Effector memory CD8-positive, alpha-beta T cell (primary cell): ENCODE results near the gene PRDM10.
"Not testable (repeated sequence)": the region's sequence is repeated elsewhere in the genome, so short reads cannot be mapped to it uniquely, and the experiment has no call there.

Source experiments
- ATAC-seq: fragments of 150-1000 bp; cut with Tn5 transposase; replicated peaks from 2 replicates; pipeline ENCODE4 v1.10.0; 2021; ENCODE audit warnings: mild to moderate bottlenecking, moderate library complexity
- DNase-seq, 3 experiments: peaks; one replicate each; pipeline ENCODE4 v3.0.0; 2021
- H3K27ac Mint-ChIP-seq, 2 donors: one replicate each; pipeline ENCODE4 v1.8.0; 2022; ENCODE audit warnings: mild to moderate bottlenecking in 2 of 2, mixed read lengths in 2 of 2, moderate library complexity in 2 of 2
- H3K27me3 Mint-ChIP-seq, 2 donors: one replicate each; pipeline ENCODE4 v1.8.0; 2022; ENCODE audit warnings: mixed read lengths in 2 of 2
- H3K36me3 Mint-ChIP-seq: one replicate; pipeline ENCODE4 v1.8.0; 2022; ENCODE audit warnings: mild to moderate bottlenecking, moderate library complexity, mixed read lengths; ENCODE audit not compliant: insufficient read depth
- H3K4me1 Mint-ChIP-seq, 2 donors: one replicate each; pipeline ENCODE4 v1.8.0; 2022; ENCODE audit warnings: low read depth in 2 of 2, mixed read lengths in 2 of 2
- H3K4me3 Mint-ChIP-seq, 2 donors: one replicate each; pipeline ENCODE4 v1.8.0; 2022; ENCODE audit warnings: mild to moderate bottlenecking in 2 of 2, mixed read lengths in 2 of 2, moderate library complexity in 2 of 2
- H3K9me3 Mint-ChIP-seq, 2 donors: one replicate each; pipeline ENCODE4 v1.8.0; 2022; ENCODE audit warnings: mixed read lengths in 2 of 2

Gene PRDM10

GRCh38 chr11:129980086-129980485 lies 22.5 kb downstream of the PRDM10 start:
- ATAC-seq (no peak), DNase-seq (no peak)
- no peak overlapping the region for H3K4me3 Mint-ChIP-seq
- H3K9me3 Mint-ChIP-seq = no peaks in the 10 kb centered on the region
- H3K27ac Mint-ChIP-seq = peak overlapping the region; percentile 14 to 21
- peaks cover 13 to 16% of the 10 kb centered on the region in 2 donors for H3K4me1 Mint-ChIP-seq
- H3K36me3 Mint-ChIP-seq = peaks cover 4% of the 10 kb centered on the region
- H3K27me3 Mint-ChIP-seq = no peaks in the 10 kb centered on the region

DNA sequence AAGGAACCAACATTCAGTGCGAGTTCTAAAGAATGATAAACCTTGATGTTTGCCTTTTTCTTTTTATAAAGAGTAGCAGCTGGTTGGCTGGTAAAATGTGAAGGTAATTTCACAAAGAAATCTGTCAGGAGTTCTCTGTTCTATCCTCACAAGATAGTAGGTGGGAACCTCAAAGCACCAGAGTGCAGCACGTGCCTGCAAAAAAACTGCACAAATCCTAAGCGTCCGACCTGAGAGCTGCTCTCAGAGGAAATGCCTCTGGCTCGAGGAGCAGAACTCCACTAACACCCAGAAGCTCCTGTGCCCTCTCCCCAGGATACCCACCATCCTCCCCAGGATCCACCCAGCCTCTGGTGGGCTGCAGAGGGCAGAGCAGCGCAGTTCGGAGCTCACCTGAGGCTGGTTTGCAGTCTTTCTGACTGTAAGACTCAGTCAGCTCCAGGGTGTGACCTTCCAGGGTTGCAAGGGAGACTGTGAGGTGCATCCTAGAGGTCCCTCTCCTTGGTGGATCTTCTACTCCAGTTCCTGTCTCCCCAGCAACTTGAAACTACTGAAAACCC lies 23.5 kb downstream of the PRDM10 start:
- no peaks in the 10 kb centered on the region for H3K27me3 Mint-ChIP-seq
- H3K27ac Mint-ChIP-seq = peak overlapping the region in 1 of 2 donors; percentile 11
- peaks cover 8 to 13% of the 10 kb centered on the region in 2 donors for H3K4me1 Mint-ChIP-seq
- peaks cover 4% of the 10 kb centered on the region for H3K36me3 Mint-ChIP-seq
- H3K9me3 Mint-ChIP-seq = no peaks in the 10 kb centered on the region
- no peak for DNase-seq
- no peak for ATAC-seq
- no peak overlapping the region for H3K4me3 Mint-ChIP-seq

GRCh38 chr11:129978447-129978846 lies 24.2 kb downstream of the PRDM10 start:
- H3K36me3 Mint-ChIP-seq = peaks cover 4% of the 10 kb centered on the region
- H3K9me3 Mint-ChIP-seq = no peaks in the 10 kb centered on the region
- H3K27me3 Mint-ChIP-seq = no peaks in the 10 kb centered on the region
- DNase-seq (no peak), ATAC-seq (no peak)
- peak overlapping the region in 1 of 2 donors; percentile 11 for H3K27ac Mint-ChIP-seq
- peaks cover 5 to 14% of the 10 kb centered on the region in 2 donors for H3K4me1 Mint-ChIP-seq
- H3K4me3 Mint-ChIP-seq = no peak overlapping the region

DNA sequence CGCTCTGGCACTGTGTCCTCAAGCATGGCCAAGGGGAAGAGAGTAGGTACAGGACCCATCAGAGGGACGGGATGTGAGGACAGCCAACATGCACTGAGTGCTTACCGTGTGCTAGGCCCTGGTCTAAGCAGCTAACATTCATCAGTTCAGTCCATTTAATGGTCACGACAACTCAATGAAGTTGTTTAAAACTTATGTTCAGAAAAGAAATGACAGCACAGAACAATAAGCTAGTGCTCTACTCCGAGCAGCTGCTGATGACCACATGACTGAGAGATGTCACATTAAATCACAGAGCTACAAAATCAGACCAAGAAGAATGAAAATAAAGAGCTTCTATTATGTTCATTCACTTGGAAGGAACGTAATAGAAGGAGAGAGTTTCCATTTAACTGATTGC lies 26.3 kb downstream of the PRDM10 start:
- ATAC-seq (no peak), DNase-seq (no peak)
- Mint-ChIP-seq H3K4me3 (no peak overlapping the region), H3K9me3 (no peaks in the 10 kb centered on the region), H3K27me3 (no peaks in the 10 kb centered on the region), H3K4me1 (peaks cover 5 to 14% of the 10 kb centered on the region in 2 donors), H3K36me3 (peaks cover 4% of the 10 kb centered on the region), H3K27ac (no peak overlapping the region)

GRCh38 chr11:129975543-129975942 lies 27.1 kb downstream of the PRDM10 start:
- peaks cover 4% of the 10 kb centered on the region for H3K36me3 Mint-ChIP-seq
- H3K4me1 Mint-ChIP-seq = peaks cover 5 to 13% of the 10 kb centered on the region in 2 donors
- ATAC-seq = no peak
- no peak overlapping the region for H3K27ac Mint-ChIP-seq
- no peaks in the 10 kb centered on the region for H3K27me3 Mint-ChIP-seq
- DNase-seq = no peak
- H3K9me3 Mint-ChIP-seq = no peaks in the 10 kb centered on the region
- H3K4me3 Mint-ChIP-seq = no peak overlapping the region

DNA sequence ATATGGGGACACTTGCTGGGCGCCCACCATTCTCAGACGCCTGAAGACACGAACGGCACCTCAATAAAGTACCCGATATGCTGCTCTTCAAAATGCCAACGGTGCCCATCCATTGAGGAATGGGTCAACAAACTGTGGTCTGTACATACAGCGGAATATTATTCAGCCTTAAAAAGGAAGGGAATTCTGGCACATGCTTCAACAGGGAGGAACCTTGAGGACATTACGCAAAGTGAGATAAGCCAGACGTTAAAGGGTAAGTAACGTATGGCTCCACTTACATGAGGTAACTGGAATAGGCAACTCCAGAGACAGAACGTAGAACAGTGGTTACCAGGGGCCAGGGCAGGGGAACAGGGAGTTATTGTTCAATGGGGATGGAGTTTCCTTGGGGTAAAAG lies 28.0 kb downstream of the PRDM10 start:
- H3K36me3 Mint-ChIP-seq = peaks cover 7% of the 10 kb centered on the region
- H3K27me3 Mint-ChIP-seq = no peaks in the 10 kb centered on the region
- peaks cover 5 to 11% of the 10 kb centered on the region in 2 donors for H3K4me1 Mint-ChIP-seq
- DNase-seq = no peak
- no peak for ATAC-seq
- H3K4me3 Mint-ChIP-seq = no peak overlapping the region
- no peaks in the 10 kb centered on the region for H3K9me3 Mint-ChIP-seq
- H3K27ac Mint-ChIP-seq = peak overlapping the region in 1 of 2 donors; percentile 5

- ATAC-seq (no peak), DNase-seq (no peak)
- Mint-ChIP-seq H3K36me3 (peaks cover 7% of the 10 kb centered on the region), H3K27me3 (no peaks in the 10 kb centered on the region), H3K9me3 (no peaks in the 10 kb centered on the region), H3K27ac (peak overlapping the region in 1 of 2 donors; percentile 5), H3K4me1 (peaks cover 5 to 10% of the 10 kb centered on the region in 2 donors), H3K4me3 (no peak overlapping the region)
Measured at GRCh38 chr11:129974237-129974636, 28.4 kb downstream of the PRDM10 start.

GRCh38 chr11:129973809-129974208 lies 28.8 kb downstream of the PRDM10 start:
- H3K4me1 Mint-ChIP-seq = peaks cover 5 to 10% of the 10 kb centered on the region in 2 donors
- H3K27me3 Mint-ChIP-seq = no peaks in the 10 kb centered on the region
- peaks cover 7% of the 10 kb centered on the region for H3K36me3 Mint-ChIP-seq
- DNase-seq (no peak), ATAC-seq (no peak)
- H3K9me3 Mint-ChIP-seq = no peaks in the 10 kb centered on the region
- H3K27ac Mint-ChIP-seq = no peak overlapping the region
- no peak overlapping the region for H3K4me3 Mint-ChIP-seq

DNA sequence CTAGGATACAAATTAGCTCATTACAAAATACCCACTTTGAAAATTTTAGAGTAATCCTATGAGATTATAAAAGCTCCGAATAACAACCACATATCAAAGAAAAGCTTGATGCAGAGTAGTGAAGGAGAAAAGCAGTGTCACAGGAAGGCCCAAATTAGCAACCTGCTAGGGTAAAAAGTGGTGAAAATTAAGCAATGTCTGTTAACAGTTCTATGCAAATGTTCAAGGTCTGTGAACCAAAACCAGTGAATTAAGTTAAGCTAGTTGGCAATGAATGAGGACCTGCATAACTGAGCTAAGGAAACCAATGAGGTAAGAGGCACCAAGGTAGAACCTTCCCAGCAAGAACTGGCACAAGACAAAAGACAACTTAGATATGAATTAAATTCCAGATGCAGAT lies 29.6 kb downstream of the PRDM10 start:
- Mint-ChIP-seq H3K27ac (no peak overlapping the region), H3K9me3 (no peaks in the 10 kb centered on the region), H3K4me3 (no peak overlapping the region), H3K36me3 (peaks cover 7% of the 10 kb centered on the region), H3K4me1 (peaks cover 5 to 10% of the 10 kb centered on the region in 2 donors), H3K27me3 (no peaks in the 10 kb centered on the region)
- no peak for DNase-seq
- ATAC-seq = no peak

GRCh38 chr11:129972611-129973010 lies 30.0 kb downstream of the PRDM10 start:
- no peak overlapping the region for H3K4me3 Mint-ChIP-seq
- DNase-seq = no peak
- no peaks in the 10 kb centered on the region for H3K9me3 Mint-ChIP-seq
- peaks cover 7% of the 10 kb centered on the region for H3K36me3 Mint-ChIP-seq
- H3K4me1 Mint-ChIP-seq = peaks cover 4 to 10% of the 10 kb centered on the region in 2 donors
- H3K27ac Mint-ChIP-seq = no peak overlapping the region
- no peaks in the 10 kb centered on the region for H3K27me3 Mint-ChIP-seq
- no peak for ATAC-seq

DNA sequence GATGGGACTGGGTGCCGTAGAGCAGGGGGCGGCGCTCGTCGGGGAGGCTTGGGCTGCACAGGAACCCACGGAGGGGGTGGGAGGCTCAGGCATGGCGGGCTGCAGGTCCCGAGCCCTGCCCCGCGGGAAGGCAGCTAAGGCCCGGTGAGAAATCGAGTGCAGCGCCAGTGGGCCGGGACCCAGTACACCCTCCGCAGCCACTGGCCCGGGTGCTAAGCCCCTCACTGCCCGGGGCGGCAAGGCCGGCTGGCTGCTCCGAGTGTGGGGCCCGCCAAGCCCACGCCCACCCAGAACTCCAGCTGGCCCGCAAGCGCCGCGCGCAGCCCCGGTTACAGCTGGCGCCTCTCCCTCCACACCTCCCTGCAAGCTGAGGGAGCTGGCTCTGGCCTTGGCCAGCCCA lies 30.8 kb downstream of the PRDM10 start:
- not testable (repeated sequence) for H3K4me3 Mint-ChIP-seq, H3K27me3 Mint-ChIP-seq, DNase-seq, ATAC-seq, H3K36me3 Mint-ChIP-seq, H3K9me3 Mint-ChIP-seq, H3K27ac Mint-ChIP-seq
- peaks cover 3 to 10% of the 10 kb centered on the region in 2 donors for H3K4me1 Mint-ChIP-seq

- ATAC-seq (no peak), DNase-seq (no peak)
- H3K27ac Mint-ChIP-seq = no peak overlapping the region
- H3K36me3 Mint-ChIP-seq = peaks cover 3% of the 10 kb centered on the region
- H3K9me3 Mint-ChIP-seq = no peaks in the 10 kb centered on the region
- H3K4me3 Mint-ChIP-seq = no peak overlapping the region
- H3K27me3 Mint-ChIP-seq = no peaks in the 10 kb centered on the region
- peaks cover 4 to 10% of the 10 kb centered on the region in 2 donors for H3K4me1 Mint-ChIP-seq
Measured at GRCh38 chr11:129969920-129970319, 32.7 kb downstream of the PRDM10 start.

GRCh38 chr11:129968591-129969419 lies 33.8 kb downstream of the PRDM10 start:
- DNase-seq (no peak), ATAC-seq (no peak)
- Mint-ChIP-seq H3K27me3 (no peaks in the 10 kb centered on the region), H3K36me3 (peaks cover 3% of the 10 kb centered on the region), H3K27ac (peak overlapping the region in 1 of 2 donors; percentile 46), H3K4me1 (peaks cover 0 to 13% of the 10 kb centered on the region in 2 donors), H3K9me3 (no peaks in the 10 kb centered on the region), H3K4me3 (no peak overlapping the region)

- no peak overlapping the region for H3K4me3 Mint-ChIP-seq
- H3K36me3 Mint-ChIP-seq = peaks cover 3% of the 10 kb centered on the region
- DNase-seq = no peak
- H3K4me1 Mint-ChIP-seq = peaks cover 0 to 13% of the 10 kb centered on the region in 2 donors
- ATAC-seq = no peak
- H3K27ac Mint-ChIP-seq = no peak overlapping the region
- no peaks in the 10 kb centered on the region for H3K9me3 Mint-ChIP-seq
- H3K27me3 Mint-ChIP-seq = no peaks in the 10 kb centered on the region
Measured at GRCh38 chr11:129967996-129968395, 34.6 kb downstream of the PRDM10 start.
